ENCODE measurements around the gene CEP164. TPM values are rescaled to one million over a fixed set of nuclear protein-coding genes. Genes with fewer than 3 reads are reported as not detected.

The CEP164 gene
- total RNA-seq, 1 donor from 2014 or later = 20.3 TPM

DNA sequence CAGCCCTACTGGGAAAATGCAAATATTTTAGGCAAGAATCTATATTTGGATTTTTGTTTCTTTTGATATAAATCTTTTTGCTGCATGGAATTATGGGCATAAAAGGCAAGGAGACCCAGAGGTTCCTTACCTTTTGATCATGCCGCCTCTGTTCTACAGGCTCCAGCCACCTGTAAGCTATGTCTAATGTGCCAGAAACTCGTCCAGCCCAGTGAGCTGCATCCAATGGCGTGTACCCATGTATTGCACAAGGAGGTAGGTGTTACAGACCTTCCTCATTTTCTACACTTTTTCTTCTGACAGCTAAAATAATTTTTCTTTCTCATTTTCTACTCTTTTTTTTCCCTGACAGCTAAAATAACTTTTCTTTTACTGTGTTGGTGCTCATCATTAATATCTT lies 44.7 kb upstream of the CEP164 start:
- TF ChIP-seq, protein P1, sequence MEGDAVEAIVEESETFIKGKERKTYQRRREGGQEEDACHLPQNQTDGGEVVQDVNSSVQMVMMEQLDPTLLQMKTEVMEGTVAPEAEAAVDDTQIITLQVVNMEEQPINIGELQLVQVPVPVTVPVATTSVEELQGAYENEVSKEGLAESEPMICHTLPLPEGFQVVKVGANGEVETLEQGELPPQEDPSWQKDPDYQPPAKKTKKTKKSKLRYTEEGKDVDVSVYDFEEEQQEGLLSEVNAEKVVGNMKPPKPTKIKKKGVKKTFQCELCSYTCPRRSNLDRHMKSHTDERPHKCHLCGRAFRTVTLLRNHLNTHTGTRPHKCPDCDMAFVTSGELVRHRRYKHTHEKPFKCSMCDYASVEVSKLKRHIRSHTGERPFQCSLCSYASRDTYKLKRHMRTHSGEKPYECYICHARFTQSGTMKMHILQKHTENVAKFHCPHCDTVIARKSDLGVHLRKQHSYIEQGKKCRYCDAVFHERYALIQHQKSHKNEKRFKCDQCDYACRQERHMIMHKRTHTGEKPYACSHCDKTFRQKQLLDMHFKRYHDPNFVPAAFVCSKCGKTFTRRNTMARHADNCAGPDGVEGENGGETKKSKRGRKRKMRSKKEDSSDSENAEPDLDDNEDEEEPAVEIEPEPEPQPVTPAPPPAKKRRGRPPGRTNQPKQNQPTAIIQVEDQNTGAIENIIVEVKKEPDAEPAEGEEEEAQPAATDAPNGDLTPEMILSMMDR (IDR thresholded peaks at IDR 0.05; ENCODE audit: insufficient read depth, low read length, severe bottlenecking) = no peak
- H3K36me3 ChIP-seq (ENCODE audit: control insufficient read depth, insufficient read depth, low read length) = peaks cover 6% of the 10 kb centered on the region
- FAIRE-seq (no peak), DNase-seq (ENCODE audit: low read depth) (no peak)
- no peak overlapping the region for H3K4me3 ChIP-seq (ENCODE audit: low read depth, low read length)
- H3K27me3 ChIP-seq (ENCODE audit: control insufficient read depth, insufficient read depth, low read length) = no peaks in the 10 kb centered on the region

DNA sequence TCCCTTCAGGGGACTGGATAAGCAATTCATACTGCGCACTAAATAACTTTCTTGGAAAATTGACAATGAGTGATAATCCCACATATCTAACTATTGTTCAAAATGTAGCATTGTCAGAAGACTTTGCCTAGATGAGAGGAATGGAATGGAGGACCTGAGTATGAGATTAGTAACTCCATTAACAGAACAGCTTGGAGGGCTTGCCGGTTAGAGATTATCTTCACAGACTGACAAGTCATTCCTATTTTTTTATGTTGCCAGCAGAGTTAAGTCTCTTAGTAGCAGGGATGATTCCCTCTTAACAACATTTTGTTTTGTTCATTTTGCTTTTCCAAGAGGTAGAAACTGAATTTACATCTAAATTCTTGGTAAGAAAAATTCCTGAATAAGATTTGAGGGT lies 43.6 kb upstream of the CEP164 start:
- FAIRE-seq (no peak), DNase-seq (ENCODE audit: low read depth) (no peak)
- TF ChIP-seq, protein P1 (IDR thresholded peaks at IDR 0.05; ENCODE audit: insufficient read depth, low read length, severe bottlenecking) = no peak
- Histone ChIP-seq H3K36me3 (ENCODE audit: control insufficient read depth, insufficient read depth, low read length) (peaks cover 8% of the 10 kb centered on the region), H3K27me3 (ENCODE audit: control insufficient read depth, insufficient read depth, low read length) (no peaks in the 10 kb centered on the region), H3K4me3 (ENCODE audit: low read depth, low read length) (no peak overlapping the region)

- H3K4me3 ChIP-seq (ENCODE audit: low read depth, low read length) = no peak overlapping the region
- no peak for DNase-seq (ENCODE audit: low read depth)
- no peak for FAIRE-seq
- TF ChIP-seq, protein P1 (IDR thresholded peaks at IDR 0.05; ENCODE audit: insufficient read depth, low read length, severe bottlenecking) = no peak
- no peaks in the 10 kb centered on the region for H3K27me3 ChIP-seq (ENCODE audit: control insufficient read depth, insufficient read depth, low read length)
- H3K36me3 ChIP-seq (ENCODE audit: control insufficient read depth, insufficient read depth, low read length) = peaks cover 15% of the 10 kb centered on the region
Observed at GRCh38 chr11:117286588-117286987, 41.1 kb upstream of the CEP164 start.

GRCh38 chr11:117287668-117288067 lies 40.0 kb upstream of the CEP164 start:
- DNase-seq (ENCODE audit: low read depth) (no peak), FAIRE-seq (no peak)
- H3K4me3 ChIP-seq (ENCODE audit: low read depth, low read length) = no peak overlapping the region
- no peaks in the 10 kb centered on the region for H3K27me3 ChIP-seq (ENCODE audit: control insufficient read depth, insufficient read depth, low read length)
- H3K36me3 ChIP-seq (ENCODE audit: control insufficient read depth, insufficient read depth, low read length) = peaks cover 12% of the 10 kb centered on the region
- TF ChIP-seq, protein P1 (IDR thresholded peaks at IDR 0.05; ENCODE audit: insufficient read depth, low read length, severe bottlenecking) = no peak

DNA sequence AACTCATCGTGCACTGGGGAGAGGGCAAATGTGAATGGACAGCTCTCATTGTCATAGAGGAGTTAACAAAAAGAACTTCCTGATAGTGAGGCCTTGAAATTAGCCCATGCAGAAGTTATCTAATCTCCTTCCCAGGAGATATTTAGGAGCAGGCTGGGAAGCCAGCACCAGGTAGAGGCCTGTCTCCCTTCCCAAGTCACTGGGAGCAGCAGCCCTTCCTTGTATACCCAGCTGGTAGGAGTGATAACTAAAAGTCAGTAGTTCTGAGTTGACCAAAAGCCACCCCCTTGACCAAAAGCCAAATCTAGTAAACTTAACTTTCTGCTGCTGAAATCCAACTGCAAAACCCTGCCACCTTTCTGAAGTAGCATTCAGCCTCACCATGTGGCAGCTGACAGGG lies 37.9 kb upstream of the CEP164 start:
- H3K27me3 ChIP-seq (ENCODE audit: control insufficient read depth, insufficient read depth, low read length) = no peaks in the 10 kb centered on the region
- DNase-seq (ENCODE audit: low read depth) = no peak
- TF ChIP-seq, protein P1 (IDR thresholded peaks at IDR 0.05; ENCODE audit: insufficient read depth, low read length, severe bottlenecking) = no peak
- FAIRE-seq = peak; percentile 7
- H3K4me3 ChIP-seq (ENCODE audit: low read depth, low read length) = no peak overlapping the region
- H3K36me3 ChIP-seq (ENCODE audit: control insufficient read depth, insufficient read depth, low read length) = peaks cover 11% of the 10 kb centered on the region

GRCh38 chr11:117290809-117291396 lies 36.8 kb upstream of the CEP164 start, which contains the start of gene BACE1-AS:
TSS of gene BACE1-AS (plus strand) at chr11:117291346.
- DNase-seq (ENCODE audit: low read depth) = no peak
- TF ChIP-seq, protein P1 (IDR thresholded peaks at IDR 0.05; ENCODE audit: insufficient read depth, low read length, severe bottlenecking) = no peak
- Histone ChIP-seq H3K4me3 (ENCODE audit: low read depth, low read length) (no peak within 1 kb of the TSS), H3K36me3 (ENCODE audit: control insufficient read depth, insufficient read depth, low read length) (peaks cover 11% of the 10 kb centered on the region), H3K27me3 (ENCODE audit: control insufficient read depth, insufficient read depth, low read length) (no peaks in the 10 kb centered on the region)
- no peak for FAIRE-seq

All from bronchial epithelial cell (primary cell).